HG03354 (cell line): ENCODE results near the gene GPR158.

ENCODE experiments used
- ATAC-seq: cut with Tn5 transposase; IDR thresholded peaks from one replicate; pipeline ENCODE4 v1.9.1; 2021; ENCODE audit warnings: mild to moderate bottlenecking; ENCODE audit not compliant: unreplicated experiment, poor library complexity, severe bottlenecking

The GPR158 gene

DNA sequence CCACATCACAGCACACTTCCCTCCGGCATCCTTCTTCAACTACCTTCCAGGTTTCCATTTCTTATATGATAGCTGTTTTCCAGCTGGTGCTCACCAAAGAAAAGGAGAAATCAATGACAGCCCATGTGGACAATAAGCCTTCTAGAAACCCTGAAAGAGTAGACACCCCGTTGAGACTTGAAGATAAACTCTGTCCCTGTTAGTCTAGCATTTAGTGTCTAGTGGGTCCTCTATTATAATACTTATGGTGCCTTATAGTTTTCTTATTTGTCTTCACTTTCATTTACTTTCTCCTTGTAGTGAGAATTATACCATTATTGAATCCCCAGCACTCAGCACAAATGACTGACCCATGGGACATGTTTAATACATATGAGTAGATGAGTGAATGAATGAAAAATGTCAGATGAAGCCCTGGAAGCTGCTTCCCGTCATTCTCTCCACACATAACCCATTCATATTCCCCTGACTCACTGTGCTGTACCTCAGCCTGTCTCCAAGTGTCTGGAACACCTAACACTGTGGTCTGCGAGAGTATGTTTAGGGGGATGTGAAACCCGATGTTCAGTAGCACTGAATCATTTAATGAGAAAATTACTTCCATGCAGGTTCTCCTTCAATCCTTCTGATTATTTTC lies 377.6 kb downstream of the GPR158 start:
- no peak for ATAC-seq

DNA sequence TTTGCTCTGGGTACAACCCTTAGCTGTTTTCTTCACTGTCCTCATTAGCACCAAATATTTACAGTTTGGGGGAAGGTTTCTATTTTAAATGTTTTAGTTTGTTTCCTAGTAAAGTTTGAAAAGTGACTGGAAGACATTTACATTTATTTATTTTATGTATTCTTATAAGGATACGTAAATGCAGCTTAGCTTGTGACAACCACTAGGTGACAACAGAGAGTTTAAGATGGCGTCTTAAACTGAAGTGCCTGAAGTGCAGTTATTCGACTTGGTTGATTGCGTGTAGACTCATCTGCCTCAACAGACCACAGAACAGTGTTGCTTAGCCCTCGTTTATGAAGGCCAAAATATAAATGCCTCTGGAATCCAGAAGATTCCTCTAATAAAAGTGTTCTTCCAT lies 381.1 kb downstream of the GPR158 start:
- no peak for ATAC-seq

DNA sequence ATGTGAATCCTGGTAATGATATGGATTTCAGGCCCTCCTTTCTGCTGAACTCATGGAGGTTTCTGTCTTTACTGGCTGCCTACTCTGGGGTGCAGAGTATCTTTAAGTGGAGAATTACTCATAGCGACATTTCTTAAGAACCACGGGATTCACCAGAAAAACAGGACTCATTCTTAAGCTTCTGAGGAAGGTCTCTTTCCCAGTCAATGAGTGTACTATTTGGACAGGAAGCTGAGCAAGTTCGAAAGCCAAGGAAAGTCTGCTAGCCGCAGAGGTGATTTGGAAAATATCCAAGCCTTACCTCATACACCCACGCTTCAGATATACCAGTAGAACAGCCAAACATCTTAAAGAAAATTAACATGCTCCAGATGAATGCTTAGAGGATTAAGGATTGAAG lies 381.7 kb downstream of the GPR158 start:
- no peak for ATAC-seq

DNA sequence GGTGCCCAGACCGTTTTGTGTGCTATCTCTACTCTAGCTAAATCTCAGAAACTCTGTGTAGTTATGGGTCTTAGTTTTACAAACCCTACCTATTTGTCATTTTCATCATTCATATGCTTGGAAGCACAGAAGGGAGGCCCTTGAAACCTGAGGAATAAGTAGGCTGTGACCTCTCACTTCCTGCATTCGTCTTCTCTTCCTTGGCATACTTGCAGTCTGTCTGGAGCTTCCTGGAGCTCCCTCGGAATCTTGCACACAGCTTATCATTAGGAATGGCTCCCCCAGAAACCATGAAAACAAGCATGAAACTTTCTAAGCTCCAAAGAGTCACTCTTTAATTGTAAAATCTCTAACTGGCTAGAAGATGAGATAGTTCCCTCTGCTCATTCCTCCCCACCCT lies 382.3 kb downstream of the GPR158 start:
- no peak for ATAC-seq

GRCh38 chr10:25561758-25562157 lies 387.0 kb downstream of the GPR158 start:
- ATAC-seq: no peak

- ATAC-seq: no peak
These were observed 387.7 kb downstream of the GPR158 start for GRCh38 chr10:25562547-25562946.

- ATAC-seq: no peak
These were observed 389.6 kb downstream of the GPR158 start for GRCh38 chr10:25564351-25564750.

- no peak for ATAC-seq
These were observed 390.8 kb downstream of the GPR158 start for GRCh38 chr10:25565570-25565969.

- ATAC-seq: no peak
These were observed 398.5 kb downstream of the GPR158 start for GRCh38 chr10:25573316-25573715.

GRCh38 chr10:25575343-25575742 lies 400.5 kb downstream of the GPR158 start:
- no peak for ATAC-seq

GRCh38 chr10:25578061-25578460 lies 403.3 kb downstream of the GPR158 start:
- ATAC-seq: no peak

GRCh38 chr10:25582961-25583360 lies 408.2 kb downstream of the GPR158 start:
- no peak for ATAC-seq

- ATAC-seq: no peak
These were observed 425.9 kb downstream of the GPR158 start for GRCh38 chr10:25600651-25601050.

DNA sequence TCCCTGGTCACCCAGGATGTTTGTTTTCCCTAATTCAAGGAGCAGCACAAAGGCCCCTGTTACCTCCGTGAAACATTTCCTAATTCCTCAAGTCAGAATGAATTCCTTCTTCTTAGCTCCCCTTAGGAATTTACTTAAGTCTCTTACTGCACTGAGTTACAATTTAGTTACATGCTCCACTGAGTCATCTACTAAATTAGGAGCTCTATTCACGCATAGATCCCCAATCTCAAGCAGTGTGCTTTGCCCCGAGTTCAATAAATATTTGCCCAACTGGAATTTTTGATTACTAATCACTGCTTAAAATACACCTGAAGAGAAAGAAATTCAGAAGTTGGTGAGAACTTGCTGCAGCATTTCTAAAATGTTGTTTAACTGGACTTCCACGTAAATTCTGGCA lies 429.8 kb downstream of the GPR158 start:
- ATAC-seq: no peak

GRCh38 chr10:25614652-25615051 lies 439.9 kb downstream of the GPR158 start:
- no peak for ATAC-seq

GRCh38 chr10:25615926-25616325 lies 441.1 kb downstream of the GPR158 start:
- ATAC-seq: no peak

DNA sequence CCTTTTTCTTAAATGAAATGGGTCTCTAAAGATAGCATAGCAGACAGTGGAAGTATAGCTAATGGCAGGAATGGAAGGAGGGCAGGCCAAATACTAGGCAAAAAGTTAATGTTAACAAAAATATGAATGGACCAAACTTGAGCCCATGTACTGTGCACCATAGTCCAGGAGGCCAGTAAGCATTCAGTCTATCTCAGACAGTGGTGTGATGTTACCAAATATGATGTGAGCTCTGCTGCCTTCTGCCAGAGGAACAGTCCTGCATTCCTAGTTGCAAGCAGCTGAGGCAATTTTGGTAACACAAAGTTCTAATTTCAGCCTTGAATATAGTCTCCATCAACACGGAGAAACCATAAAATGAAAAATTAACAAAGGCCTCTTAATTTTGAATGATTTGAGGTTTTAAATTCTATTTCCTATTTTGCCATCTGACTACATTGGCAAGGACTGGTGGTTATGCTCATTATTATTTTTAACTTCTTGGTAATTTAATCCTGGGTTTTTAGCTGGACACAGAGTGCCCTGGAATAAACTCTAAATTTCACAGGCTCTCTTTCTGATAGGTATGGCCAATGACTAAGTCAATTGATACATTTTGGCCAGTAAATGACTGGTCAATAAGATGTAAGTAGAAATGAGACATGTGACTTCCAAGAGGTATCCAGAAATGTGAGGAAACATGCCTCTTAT lies 442.2 kb downstream of the GPR158 start:
- ATAC-seq: no peak

DNA sequence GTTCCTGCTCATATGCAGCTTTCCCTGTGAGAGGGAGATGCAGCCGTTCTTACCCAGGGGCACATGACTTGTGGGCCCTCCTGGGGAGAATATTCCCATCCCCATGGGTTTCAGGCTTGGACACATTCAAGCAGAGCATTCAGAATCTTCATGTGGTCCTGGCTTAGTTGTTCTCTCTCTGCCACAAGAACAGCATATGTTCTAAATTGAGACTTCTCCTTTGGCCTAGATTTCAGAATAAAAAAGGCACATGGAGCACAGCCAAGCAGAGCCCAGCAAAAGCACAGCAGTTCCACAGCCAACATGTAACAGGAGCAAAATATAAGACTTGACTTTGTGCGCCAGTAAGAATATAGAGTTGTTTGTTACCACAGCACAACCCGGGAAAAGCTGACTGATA lies 452.8 kb downstream of the GPR158 start:
- ATAC-seq: no peak

- no peak for ATAC-seq
These were observed 454.5 kb downstream of the GPR158 start for GRCh38 chr10:25629333-25629732.

DNA sequence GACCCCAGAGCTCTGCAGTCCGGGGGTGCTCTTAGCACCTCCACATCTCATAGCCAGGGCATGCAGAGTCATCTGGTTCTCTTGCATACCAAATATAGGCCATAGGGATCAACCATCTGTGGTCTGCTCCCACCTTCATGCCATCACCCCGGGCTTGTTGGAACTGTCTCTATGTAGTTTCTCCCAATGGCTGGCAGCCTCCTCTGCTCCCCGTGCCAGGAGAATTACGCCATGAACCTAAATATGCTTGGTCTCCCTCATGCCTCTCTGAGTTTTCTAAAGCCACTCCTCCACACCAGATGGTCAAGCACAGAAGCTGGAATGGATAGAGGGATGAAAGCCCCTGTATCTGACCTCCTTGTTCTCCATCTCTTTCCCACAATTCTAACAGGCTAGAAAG lies 456.7 kb downstream of the GPR158 start:
- no peak for ATAC-seq

GRCh38 chr10:25632802-25633201 lies 458.0 kb downstream of the GPR158 start:
- no peak for ATAC-seq

DNA sequence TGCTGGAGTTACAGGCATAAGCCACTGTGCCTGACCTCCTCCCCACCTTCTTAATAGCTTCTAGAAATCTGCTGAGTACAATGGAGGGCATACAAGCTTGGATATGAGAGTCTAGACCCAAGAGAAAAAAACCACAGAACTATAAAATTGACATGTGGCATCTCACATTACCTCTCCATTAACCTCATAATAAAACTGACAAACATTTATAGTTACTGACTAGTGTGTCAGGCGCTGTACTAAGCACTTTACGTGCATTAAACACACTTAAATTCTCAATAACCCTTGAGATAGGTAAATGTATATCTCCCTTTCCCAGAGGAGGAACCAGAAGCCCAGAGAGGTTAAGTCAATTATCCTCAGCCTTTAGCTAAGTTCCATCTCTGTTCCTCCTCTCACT lies 458.7 kb downstream of the GPR158 start:
- ATAC-seq: no peak
